ENCODE measurements around the gene UVSSA.

Gene UVSSA

DNA sequence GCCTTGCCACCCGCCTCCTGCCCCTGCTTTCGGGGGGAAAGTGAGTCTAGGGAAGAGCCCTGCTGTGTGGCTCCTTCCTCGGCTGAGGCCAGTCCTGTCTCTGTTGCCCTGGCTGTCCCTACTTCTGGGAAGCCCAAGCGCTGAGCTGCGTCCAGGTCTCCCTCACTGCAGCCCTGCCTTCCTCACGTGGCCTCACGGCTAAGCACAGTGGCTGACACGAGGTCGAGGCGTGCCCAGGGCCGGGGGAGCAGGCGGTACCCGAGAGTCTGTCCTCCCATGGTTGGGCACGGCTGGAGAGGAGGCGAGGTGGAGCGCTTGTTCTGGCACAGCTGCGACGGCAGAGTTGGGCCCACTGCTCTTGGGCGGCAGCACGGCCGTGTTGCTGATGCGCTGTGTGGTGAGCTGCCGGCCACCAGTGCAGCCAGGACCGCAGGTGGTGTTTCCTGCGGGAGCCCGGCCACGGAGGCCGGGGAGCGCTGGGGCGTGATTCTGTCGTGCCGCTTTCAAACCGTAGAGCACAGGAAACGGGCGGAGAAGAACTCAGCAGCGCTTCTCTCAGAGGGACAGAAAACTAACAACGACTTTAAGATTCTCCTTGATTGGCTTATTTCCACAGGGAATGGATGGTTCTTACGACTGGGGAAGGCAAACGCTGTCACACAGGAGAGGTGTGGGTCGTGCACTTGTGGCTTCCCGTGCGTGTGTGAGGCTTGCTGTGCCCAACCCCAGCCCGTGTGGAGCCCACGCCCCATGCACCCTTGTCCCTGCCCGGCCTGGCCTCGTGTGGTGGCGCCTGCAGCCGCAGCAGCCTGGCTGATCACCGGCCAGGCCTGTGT lies 36.0 kb upstream of the UVSSA start:
- TF ChIP-seq, protein P1, sequence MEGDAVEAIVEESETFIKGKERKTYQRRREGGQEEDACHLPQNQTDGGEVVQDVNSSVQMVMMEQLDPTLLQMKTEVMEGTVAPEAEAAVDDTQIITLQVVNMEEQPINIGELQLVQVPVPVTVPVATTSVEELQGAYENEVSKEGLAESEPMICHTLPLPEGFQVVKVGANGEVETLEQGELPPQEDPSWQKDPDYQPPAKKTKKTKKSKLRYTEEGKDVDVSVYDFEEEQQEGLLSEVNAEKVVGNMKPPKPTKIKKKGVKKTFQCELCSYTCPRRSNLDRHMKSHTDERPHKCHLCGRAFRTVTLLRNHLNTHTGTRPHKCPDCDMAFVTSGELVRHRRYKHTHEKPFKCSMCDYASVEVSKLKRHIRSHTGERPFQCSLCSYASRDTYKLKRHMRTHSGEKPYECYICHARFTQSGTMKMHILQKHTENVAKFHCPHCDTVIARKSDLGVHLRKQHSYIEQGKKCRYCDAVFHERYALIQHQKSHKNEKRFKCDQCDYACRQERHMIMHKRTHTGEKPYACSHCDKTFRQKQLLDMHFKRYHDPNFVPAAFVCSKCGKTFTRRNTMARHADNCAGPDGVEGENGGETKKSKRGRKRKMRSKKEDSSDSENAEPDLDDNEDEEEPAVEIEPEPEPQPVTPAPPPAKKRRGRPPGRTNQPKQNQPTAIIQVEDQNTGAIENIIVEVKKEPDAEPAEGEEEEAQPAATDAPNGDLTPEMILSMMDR (IDR thresholded peaks at IDR 0.05; ENCODE audit: low read depth, low read length, missing control alignments), result no peak
- in situ Hi-C loops (cut with HindIII; ENCODE audit: low sequenced_read_pairs), result no loop called here
- no peak for DNase-seq (ENCODE audit: low read depth)
- H3K4me3 ChIP-seq (ENCODE audit: low read depth, low read length), result no peak overlapping the region

DNA sequence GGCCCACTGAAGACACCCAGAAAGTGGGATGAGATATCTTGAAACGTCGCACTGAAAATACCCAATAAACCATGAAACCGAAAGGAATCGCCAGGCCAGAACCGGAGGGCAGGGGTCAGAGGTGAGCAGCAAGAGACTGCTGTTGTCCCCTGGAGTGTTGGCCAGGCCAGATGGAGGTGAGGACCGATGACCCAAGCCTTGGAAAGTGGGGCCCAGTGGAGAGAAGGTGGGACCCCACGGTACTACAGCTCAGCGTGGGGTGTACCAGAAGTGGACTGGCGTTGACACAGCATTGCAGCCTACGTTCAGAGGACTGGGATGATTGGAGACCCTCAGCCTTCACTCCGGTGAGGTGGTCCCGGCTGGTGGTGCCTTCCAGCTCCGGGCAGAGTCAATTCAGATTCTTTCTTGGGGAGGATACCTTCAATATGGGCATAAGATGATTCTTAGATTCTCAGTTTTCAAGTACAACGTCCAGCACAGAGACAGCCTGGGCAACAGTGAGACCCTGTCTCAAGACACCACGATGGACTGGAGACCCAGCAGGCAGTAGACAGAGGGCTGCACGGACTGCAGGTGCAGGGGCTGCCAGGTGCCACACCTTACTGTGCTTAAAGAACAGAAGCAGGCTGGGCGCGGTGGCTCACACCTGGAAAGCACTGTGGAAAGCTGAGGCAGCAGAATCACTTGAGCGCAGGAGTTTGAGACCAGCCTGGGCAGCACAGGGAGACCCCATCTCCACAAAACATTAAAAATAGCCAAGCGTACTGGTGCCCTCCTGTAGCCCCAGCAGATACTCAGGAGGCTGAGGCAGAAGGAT lies 34.0 kb upstream of the UVSSA start:
- TF ChIP-seq, protein P1 (IDR thresholded peaks at IDR 0.05; ENCODE audit: low read depth, low read length, missing control alignments), result no peak
- in situ Hi-C loops (cut with HindIII; ENCODE audit: low sequenced_read_pairs), result no loop called here
- no peak overlapping the region for H3K4me3 ChIP-seq (ENCODE audit: low read depth, low read length)
- DNase-seq (ENCODE audit: low read depth), result no peak

DNA sequence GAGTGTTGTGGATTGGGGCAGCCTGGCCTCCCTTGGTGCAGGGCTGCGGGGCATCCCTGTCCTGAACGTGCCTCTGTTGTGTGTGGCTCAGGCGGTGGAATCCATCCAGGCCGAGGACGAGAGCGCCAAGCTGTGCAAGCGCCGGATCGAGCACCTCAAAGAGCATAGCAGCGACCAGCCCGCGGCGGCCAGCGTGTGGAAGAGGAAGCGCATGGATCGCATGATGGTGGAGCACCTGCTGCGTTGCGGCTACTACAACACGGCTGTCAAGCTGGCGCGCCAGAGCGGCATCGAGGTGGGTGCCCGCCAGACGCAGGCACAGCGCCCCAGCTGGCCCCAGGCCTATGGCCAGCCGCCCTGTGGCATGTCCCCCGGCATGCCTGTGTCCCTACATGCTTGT lies 31.7 kb upstream of the UVSSA start:
- TF ChIP-seq, protein P1 (IDR thresholded peaks at IDR 0.05; ENCODE audit: low read depth, low read length, missing control alignments), result no peak
- in situ Hi-C loops (cut with HindIII; ENCODE audit: low sequenced_read_pairs), result no loop called here
- no peak overlapping the region for H3K4me3 ChIP-seq (ENCODE audit: low read depth, low read length)
- no peak for DNase-seq (ENCODE audit: low read depth)

DNA sequence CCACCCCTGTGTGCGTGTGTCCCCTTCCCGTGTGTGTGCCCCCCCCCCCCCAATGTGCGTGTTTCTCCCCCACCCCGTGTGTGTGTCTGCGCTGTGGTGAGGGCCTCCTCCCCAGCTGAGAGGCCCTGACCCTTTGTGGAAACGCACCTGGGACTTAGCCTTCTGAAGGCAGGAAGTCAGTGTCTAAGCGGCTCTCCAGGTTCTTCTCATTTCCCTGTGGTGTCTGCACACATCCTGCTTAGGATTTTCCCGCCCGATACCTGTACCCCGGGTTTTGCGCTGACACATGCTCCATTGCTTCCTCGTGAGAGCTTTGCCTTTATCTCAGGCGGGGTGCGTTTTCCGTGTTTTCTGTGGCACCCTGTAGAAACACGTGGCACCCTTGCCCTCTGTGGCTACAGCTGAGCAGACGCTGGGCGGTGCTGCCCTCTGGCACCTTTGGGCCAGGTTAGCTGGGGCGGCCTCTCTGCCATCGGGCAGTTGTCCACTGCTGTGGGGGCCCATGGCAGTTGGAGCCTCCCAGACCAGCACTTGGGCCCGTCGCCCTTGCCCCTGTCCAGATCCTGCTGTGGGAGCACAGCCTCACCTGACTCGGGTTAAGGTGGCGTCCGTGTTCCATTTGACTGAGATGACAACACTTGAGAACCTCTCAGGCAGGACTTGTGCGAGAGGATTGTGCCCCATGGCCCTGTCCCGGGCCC lies 31.0 kb upstream of the UVSSA start:
- H3K4me3 ChIP-seq (ENCODE audit: low read depth, low read length), result no peak overlapping the region
- in situ Hi-C loops (cut with HindIII; ENCODE audit: low sequenced_read_pairs), result no loop called here
- TF ChIP-seq, protein P1 (IDR thresholded peaks at IDR 0.05; ENCODE audit: low read depth, low read length, missing control alignments), result no peak
- DNase-seq (ENCODE audit: low read depth), result no peak

DNA sequence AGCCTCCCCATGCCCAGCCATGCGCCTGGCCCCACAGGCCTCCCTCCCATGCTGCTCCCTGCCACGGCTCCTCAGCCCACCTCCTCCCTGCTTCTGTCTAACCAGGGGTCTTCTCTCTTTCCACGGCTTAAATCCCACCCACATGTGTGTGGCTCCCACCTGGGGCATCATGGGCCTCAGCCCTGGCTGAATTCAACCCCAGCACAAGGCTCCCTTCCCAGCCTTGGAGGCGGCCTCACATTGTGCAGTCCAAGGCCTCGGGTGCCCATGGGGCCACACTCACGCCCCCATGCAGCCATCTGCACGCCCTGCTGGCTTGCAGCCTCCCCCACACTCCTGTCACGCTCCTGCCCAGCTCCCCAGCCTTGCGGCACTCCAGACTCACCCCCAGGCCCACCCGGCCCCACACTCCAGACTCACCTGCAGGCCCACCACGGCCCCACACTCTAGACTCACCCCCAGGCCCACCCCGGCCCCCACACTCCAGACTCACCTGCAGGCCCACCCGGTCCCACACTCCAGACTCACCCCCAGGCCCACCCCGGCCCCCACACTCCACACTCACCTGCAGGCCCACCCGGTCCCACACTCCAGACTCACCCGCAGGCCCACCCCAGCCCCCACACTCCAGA lies 30.4 kb upstream of the UVSSA start:
- TF ChIP-seq, protein P1 (IDR thresholded peaks at IDR 0.05; ENCODE audit: low read depth, low read length, missing control alignments), result no peak

More for the DNA sequence above, 30.4 kb upstream of the UVSSA start:
- no peak overlapping the region for H3K4me3 ChIP-seq (ENCODE audit: low read depth, low read length)
- in situ Hi-C loops (cut with HindIII; ENCODE audit: low sequenced_read_pairs), result no loop called here
- no peak for DNase-seq (ENCODE audit: low read depth)
